ENCODE measurements around the gene OR4N2.
"Not testable (repeated sequence)": the region's sequence is repeated elsewhere in the genome, so short reads cannot be mapped to it uniquely, and the experiment has no call there.

The OR4N2 gene

GRCh38 chr14:19838433-19838832 lies 34.9 kb downstream of the OR4N2 start:
- DNase-seq = no peak

GRCh38 chr14:19851365-19851764 lies 47.8 kb downstream of the OR4N2 start:
- no peak for DNase-seq

- not testable (repeated sequence) for DNase-seq
Observed at GRCh38 chr14:19866061-19866669, 62.6 kb downstream of the OR4N2 start.

GRCh38 chr14:19873178-19873577 lies 69.6 kb downstream of the OR4N2 start:
- DNase-seq = no peak

GRCh38 chr14:19874842-19875241 lies 71.3 kb downstream of the OR4N2 start, which contains the start of gene OR4K2:
Gene OR4K2 (plus strand): TSS chr14:19875142. CDS start chr14:19876268, 1,126 bp downstream.
- DNase-seq = no peak

- DNase-seq = no peak
Observed at GRCh38 chr14:19878029-19878642, 74.6 kb downstream of the OR4N2 start.
